Common myeloid progenitor, CD34-positive (primary cell): ENCODE measurements around the gene CDC42SE2.
A peak's percentile ranks its signal among the peaks of the same experiment; 100 is the strongest.

Experiments
- CTCF ChIA-PET: fragments of 350-600 bp; sonication (Branson Sonifier 250); formaldehyde crosslinking; loops from one replicate; lab custom pipeline; 2021; ENCODE audit warnings: antibody characterized with exemption; lab: Charles Lee
- POLR2A ChIA-PET: fragments of 350-600 bp; sonication (Branson Sonifier 250); formaldehyde crosslinking; loops from one replicate; lab custom pipeline; 2021; ENCODE audit warnings: antibody characterized with exemption; lab: Charles Lee
- DNase-seq, 3 donors: peaks; one replicate each; pipeline versions ENCODE4 v3.0.0 to v3.0.0-alpha.2; 2013
- H3K27ac ChIP-seq, 2 experiments: 1 replicate in 1 of 2; 2 replicates in 1 of 2; pipeline ENCODE4 v1.7.0; 2013; ENCODE audit warnings: inconsistent platforms in 2 of 2, low read length in 2 of 2, mild to moderate bottlenecking in 2 of 2, low read depth in 1 of 2, moderate library complexity in 1 of 2; ENCODE audit not compliant: severe bottlenecking in 2 of 2, insufficient read depth in 1 of 2, poor library complexity in 1 of 2
- H3K27me3 ChIP-seq, 5 experiments: replicated peaks in 2 of 5; 1 replicate in 3 of 5; 2 replicates in 2 of 5; pipeline versions ENCODE4 v1.6.1 to v1.7.0; 2013; ENCODE audit warnings: low read length in 4 of 5, mild to moderate bottlenecking in 2 of 5, moderate library complexity in 2 of 5, inconsistent platforms in 1 of 5; ENCODE audit not compliant: insufficient read depth in 5 of 5, control insufficient read depth in 4 of 5
- H3K36me3 ChIP-seq, 4 experiments: 1 replicate in 2 of 4; 2 replicates in 2 of 4; pipeline versions ENCODE4 v1.6.1 to v1.7.0; 2013; ENCODE audit warnings: low read length in 3 of 4, control low read depth in 1 of 4, mild to moderate bottlenecking in 1 of 4; ENCODE audit not compliant: control insufficient read depth in 4 of 4, insufficient read depth in 4 of 4
- H3K4me1 ChIP-seq, 4 experiments: 1 replicate in 3 of 4; 2 replicates in 1 of 4; pipeline versions ENCODE4 v1.6.1 to v1.7.1; 2013; ENCODE audit warnings: low read length in 3 of 4, mild to moderate bottlenecking in 3 of 4, control low read depth in 1 of 4, inconsistent platforms in 1 of 4, moderate library complexity in 1 of 4; ENCODE audit not compliant: control insufficient read depth in 4 of 4, insufficient read depth in 4 of 4; ENCODE audit errors: control extremely low read depth in 1 of 4
- H3K4me3 ChIP-seq, 7 experiments: 1 replicate in 4 of 7; 2 replicates in 3 of 7; pipeline versions ENCODE4 v1.5.1 to v1.7.0; 2013; ENCODE audit warnings: mild to moderate bottlenecking in 7 of 7, low read length in 6 of 7, moderate library complexity in 6 of 7, inconsistent platforms in 2 of 7, low read depth in 2 of 7, control low read depth in 1 of 7; ENCODE audit not compliant: insufficient read depth in 4 of 7, control insufficient read depth in 1 of 7; ENCODE audit errors: extremely low read depth in 1 of 7
- H3K9me3 ChIP-seq, 5 experiments: 1 replicate in 4 of 5; 2 replicates in 1 of 5; pipeline versions ENCODE4 v1.6.1 to v1.7.1; 2013; ENCODE audit warnings: low read length in 4 of 5, mild to moderate bottlenecking in 2 of 5, inconsistent platforms in 1 of 5, low read depth in 1 of 5, moderate library complexity in 1 of 5; ENCODE audit not compliant: control insufficient read depth in 4 of 5, insufficient read depth in 2 of 5; ENCODE audit errors: control extremely low read depth in 1 of 5
- WGBS: methylation state at CpG from one replicate; pipeline ENCODE4 v1.1.5; 2013; ENCODE audit not compliant: insufficient coverage; 5-methylcytosine and 5-hydroxymethylcytosine counted together

The CDC42SE2 gene

GRCh38 chr5:131417240-131417869, 153.5 kb downstream of the CDC42SE2 start:
- Histone ChIP-seq H3K36me3 (peaks cover 5 to 34% (median 14%) of the 10 kb centered on the region in 4 experiments), H3K27me3 (no peaks in the 10 kb centered on the region), H3K4me1 (peaks cover 3 to 17% (median 9%) of the 10 kb centered on the region in 4 experiments), H3K9me3 (no peaks in the 10 kb centered on the region), H3K4me3 (peak overlapping the region in 1 of 7 experiments; percentile 45), H3K27ac (no peak overlapping the region)
- WGBS, result 2% methylated on average over 4 of the region's 7 CpGs
- DNase-seq, result peak; percentile 79 to 91 (median 86)
- CTCF ChIA-PET, result interaction anchor here (0.8 kb wide), 1 partner anchor 18 kb away, joined by 3 read pairs; no protein-coding TSS in a partner anchor
- POLR2A ChIA-PET, result no interaction called here

DNA sequence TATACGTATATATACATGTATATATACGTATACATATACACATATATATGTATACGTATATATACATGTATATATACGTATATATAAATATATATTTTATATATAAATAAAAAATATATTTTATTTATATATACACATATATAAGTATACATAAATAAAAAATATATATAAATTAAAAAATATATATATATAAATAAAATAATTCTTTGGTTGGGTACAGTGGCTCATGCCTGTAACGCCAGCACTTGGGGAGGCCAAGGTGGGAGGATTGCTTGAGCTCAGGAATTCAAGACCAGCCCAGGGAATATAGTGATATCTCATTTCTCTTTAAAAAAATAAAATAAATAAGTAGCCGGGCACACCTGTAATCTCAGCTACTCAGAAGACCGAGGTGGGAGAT, 155.0 kb downstream of the CDC42SE2 start:
- Histone ChIP-seq H3K36me3 (peaks cover 5 to 41% (median 12%) of the 10 kb centered on the region in 4 experiments), H3K27me3 (no peaks in the 10 kb centered on the region), H3K9me3 (no peaks in the 10 kb centered on the region), H3K27ac (no peak overlapping the region), H3K4me3 (no peak overlapping the region), H3K4me1 (peaks cover 3 to 15% (median 9%) of the 10 kb centered on the region in 4 experiments)
- 100% methylated on average over 1 of the region's 7 CpGs for WGBS
- ChIA-PET POLR2A (no interaction called here), CTCF (interaction anchor here (0.8 to 2.2 kb wide), 7 partner anchors 149 to 590 kb away, joined by 3 to 5 read pairs (median 3); no protein-coding TSS in a partner anchor)
- DNase-seq, result peak in 1 of 3 donors; percentile 7

- no peaks in the 10 kb centered on the region for H3K27me3 ChIP-seq
- POLR2A ChIA-PET, result interaction anchor here (0.7 kb wide), 1 partner anchor 116 kb away, joined by 3 read pairs; no protein-coding TSS in a partner anchor
- no peak overlapping the region for H3K4me3 ChIP-seq
- H3K27ac ChIP-seq, result no peak overlapping the region
- peaks cover 5 to 37% (median 12%) of the 10 kb centered on the region in 4 experiments for H3K36me3 ChIP-seq
- no peaks in the 10 kb centered on the region for H3K9me3 ChIP-seq
- 74% methylated on average over 3 of the region's 4 CpGs for WGBS
- DNase-seq, result no peak
- H3K4me1 ChIP-seq, result peaks cover 0 to 8% (median 5%) of the 10 kb centered on the region in 4 experiments
- CTCF ChIA-PET, result interaction anchor here (1.2 to 2.2 kb wide), 4 partner anchors 148 to 589 kb away, joined by 3 to 5 read pairs (median 4); no protein-coding TSS in a partner anchor
Measured at GRCh38 chr5:131419877-131420276, 156.0 kb downstream of the CDC42SE2 start.

- no peaks in the 10 kb centered on the region for H3K9me3 ChIP-seq
- no CpG with 5 or more reads among the region's 2 CpGs for WGBS
- peak; percentile 24 to 43 (median 26) for DNase-seq
- H3K36me3 ChIP-seq, result peaks cover 14 to 53% (median 27%) of the 10 kb centered on the region in 4 experiments
- no peaks in the 10 kb centered on the region for H3K27me3 ChIP-seq
- peaks cover 0 to 2% (median 0%) of the 10 kb centered on the region in 4 experiments for H3K4me1 ChIP-seq
- H3K27ac ChIP-seq, result no peak overlapping the region
- H3K4me3 ChIP-seq, result no peak overlapping the region
- ChIA-PET POLR2A (no interaction called here), CTCF (interaction anchor here (0.7 to 3.6 kb wide), 14 partner anchors 8 to 640 kb away, joined by 3 to 17 read pairs (median 4); partner anchors contain the start of gene ACSL6)
Measured at GRCh38 chr5:131423056-131423455, 159.2 kb downstream of the CDC42SE2 start.

DNA sequence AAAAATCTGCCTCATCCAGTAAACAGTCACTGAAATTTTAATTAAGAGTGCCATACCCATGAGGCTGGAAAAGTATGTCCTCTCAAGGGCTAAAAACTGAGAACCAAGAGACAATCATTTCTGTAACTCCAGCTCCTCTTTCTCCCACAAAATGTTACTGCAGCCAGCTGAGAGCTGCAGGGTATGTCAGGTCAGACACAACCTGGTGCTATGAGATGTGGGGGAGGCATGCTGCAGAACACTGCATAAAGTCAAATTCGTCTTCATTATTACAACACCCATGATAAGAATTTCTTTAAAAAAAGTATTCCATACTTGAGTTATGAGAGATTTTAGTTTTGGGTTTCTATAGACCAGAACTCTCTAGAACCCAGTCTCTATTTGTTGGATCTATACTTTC, 162.2 kb downstream of the CDC42SE2 start:
- CTCF ChIA-PET, result interaction anchor here (0.9 to 2.1 kb wide), 5 partner anchors 10 to 637 kb away, joined by 3 to 5 read pairs (median 3); no protein-coding TSS in a partner anchor
- no peaks in the 10 kb centered on the region for H3K9me3 ChIP-seq
- no peak for DNase-seq
- H3K27ac ChIP-seq, result no peak overlapping the region
- no peaks in the 10 kb centered on the region for H3K27me3 ChIP-seq
- peaks cover 26 to 69% (median 42%) of the 10 kb centered on the region in 4 experiments for H3K36me3 ChIP-seq
- no peak overlapping the region for H3K4me3 ChIP-seq
- POLR2A ChIA-PET, result no interaction called here
- peaks cover 0 to 2% (median 0%) of the 10 kb centered on the region in 4 experiments for H3K4me1 ChIP-seq
- WGBS, result no CpG with 5 or more reads among the region's 1 CpG

GRCh38 chr5:131430794-131431193, 166.9 kb downstream of the CDC42SE2 start:
- no peak for DNase-seq
- Histone ChIP-seq H3K36me3 (peaks cover 31 to 83% (median 59%) of the 10 kb centered on the region in 4 experiments), H3K4me1 (peaks cover 0 to 4% (median 0%) of the 10 kb centered on the region in 4 experiments), H3K9me3 (no peaks in the 10 kb centered on the region), H3K4me3 (no peak overlapping the region), H3K27ac (no peak overlapping the region), H3K27me3 (no peaks in the 10 kb centered on the region)
- POLR2A ChIA-PET, result interaction anchor here (0.6 kb wide), 1 partner anchor 8 kb away, joined by 5 read pairs; no protein-coding TSS in a partner anchor
- WGBS, result 29% methylated on average over 1 of the region's 1 CpG
- CTCF ChIA-PET, result interaction anchor here (0.7 to 1.2 kb wide), 2 partner anchors 8 to 14 kb away, joined by 3 to 4 read pairs; no protein-coding TSS in a partner anchor
